ENCODE results near the gene EYS.

- TF ChIP-seq POLR2AphosphoS5 (IDR thresholded peaks at IDR 0.05; ENCODE audit: low read depth, low read length), result no peak
- no peak for TF ChIP-seq REST (IDR thresholded peaks at IDR 0.05; ENCODE audit: insufficient read depth in 1 of 2, low read depth in 2 of 2, low read length in 2 of 2)
- no peak for TF ChIP-seq TAF1 (IDR thresholded peaks at IDR 0.05; ENCODE audit: borderline replicate concordance, insufficient read depth, low read length)
- TF ChIP-seq SIN3A (IDR thresholded peaks at IDR 0.05; ENCODE audit: borderline replicate concordance, insufficient read depth, low read length), result no peak
- TF ChIP-seq FOXP2 (optimal IDR thresholded peaks at IDR 0.05; ENCODE audit: borderline replicate concordance, extremely low read depth, extremely low read length, insufficient read depth), result no peak
Measured at GRCh38 chr6:64155063-64155462, 1552.0 kb downstream of the EYS start.
